NCI-H2196 treated with DMSO at 0.1 percent for 48 hours (cell line): ENCODE data around the gene C19orf25.
"Not testable (repeated sequence)": the region's sequence is repeated elsewhere in the genome, so short reads cannot be mapped to it uniquely, and the experiment has no call there.

Experiments used
- DNase-seq: peaks from one replicate; lab custom pipeline; 2025; ENCODE audit not compliant: unreplicated experiment; lab: John Stamatoyannopoulos, UW

C19orf25 gene

GRCh38 chr19:1478934-1479707 lies at the start of gene C19orf25:
Gene C19orf25 (minus strand): TSS chr19:1479215. CDS start chr19:1478903, 312 bp downstream.
- DNase-seq = peak; percentile 77

- no peak for DNase-seq
Observed at GRCh38 chr19:1527650-1528309, 48.8 kb upstream of the C19orf25 start.

DNA sequence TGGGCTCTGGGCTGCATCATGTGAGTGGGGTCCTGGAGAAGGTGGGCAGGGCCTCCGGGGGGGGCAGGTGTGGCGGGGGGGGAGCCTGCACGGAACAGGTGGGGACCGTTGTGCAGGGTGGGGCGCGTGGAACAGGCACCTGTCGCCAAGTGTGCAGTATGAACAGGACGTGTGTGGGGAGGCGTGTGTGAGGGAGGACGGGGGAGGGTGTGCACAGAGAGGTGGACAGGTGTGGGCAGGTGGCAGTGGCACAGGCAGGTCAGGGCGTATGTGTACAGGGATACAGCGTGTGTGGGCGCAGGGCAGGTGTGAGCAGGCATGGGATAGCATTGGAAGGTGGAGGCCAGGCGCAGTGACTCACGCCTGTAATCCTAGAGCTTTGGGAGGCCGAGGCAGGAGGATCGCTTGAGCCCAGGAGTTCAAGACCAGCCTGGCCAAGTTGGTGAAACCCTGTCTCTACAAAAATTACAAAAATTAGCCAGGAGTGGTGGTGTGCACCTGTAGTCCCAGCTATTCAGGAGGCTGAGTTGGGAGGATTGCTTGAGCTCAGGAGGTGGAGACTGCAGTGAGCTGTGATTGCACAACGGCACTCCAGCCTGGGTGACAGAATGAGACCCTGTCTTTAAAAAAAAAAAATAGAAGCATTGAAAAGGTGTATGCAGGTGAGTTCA lies 48.1 kb upstream of the C19orf25 start:
- DNase-seq = no peak

GRCh38 chr19:1526066-1526778 lies 47.2 kb upstream of the C19orf25 start:
- DNase-seq = no peak

DNA sequence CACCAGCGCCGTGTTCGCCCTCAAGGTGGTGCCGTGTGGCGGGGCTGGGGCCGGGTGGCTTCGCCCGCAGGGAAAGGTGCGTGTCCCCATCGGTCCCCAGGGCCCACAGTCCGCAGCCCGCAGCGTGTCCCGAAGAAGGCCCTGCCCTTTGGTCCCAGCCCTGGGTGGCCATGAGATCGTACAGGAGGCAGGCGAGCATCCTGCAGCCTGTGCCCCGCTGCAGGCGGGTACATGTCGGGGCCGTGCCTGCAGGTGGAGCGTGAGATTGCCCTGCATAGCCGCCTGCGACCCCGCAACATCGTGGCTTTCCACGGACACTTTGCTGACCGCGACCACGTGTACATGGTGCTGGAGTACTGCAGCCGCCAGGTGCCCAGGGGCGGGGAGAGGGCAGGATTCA lies 46.3 kb upstream of the C19orf25 start:
- no peak for DNase-seq

DNA sequence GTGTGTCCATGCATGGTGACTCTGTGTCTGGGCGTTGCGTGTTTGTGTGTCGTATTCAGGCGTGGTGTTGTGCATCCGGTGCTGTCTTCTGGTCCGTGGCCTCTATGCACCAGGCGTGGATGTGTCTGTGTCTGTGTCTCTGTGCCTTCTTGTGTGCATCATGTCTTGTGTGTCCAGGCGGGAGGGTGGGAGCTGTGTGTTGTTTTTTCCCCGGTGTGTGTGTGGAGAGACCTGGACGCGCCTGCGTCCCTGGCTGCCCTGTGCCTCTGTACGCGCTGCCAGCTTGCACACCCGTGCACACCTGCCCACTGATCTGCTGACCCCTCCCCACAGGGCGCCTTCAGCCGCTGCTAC lies 45.9 kb upstream of the C19orf25 start:
- no peak for DNase-seq

GRCh38 chr19:1524287-1524971 lies 45.4 kb upstream of the C19orf25 start:
- no peak for DNase-seq

DNA sequence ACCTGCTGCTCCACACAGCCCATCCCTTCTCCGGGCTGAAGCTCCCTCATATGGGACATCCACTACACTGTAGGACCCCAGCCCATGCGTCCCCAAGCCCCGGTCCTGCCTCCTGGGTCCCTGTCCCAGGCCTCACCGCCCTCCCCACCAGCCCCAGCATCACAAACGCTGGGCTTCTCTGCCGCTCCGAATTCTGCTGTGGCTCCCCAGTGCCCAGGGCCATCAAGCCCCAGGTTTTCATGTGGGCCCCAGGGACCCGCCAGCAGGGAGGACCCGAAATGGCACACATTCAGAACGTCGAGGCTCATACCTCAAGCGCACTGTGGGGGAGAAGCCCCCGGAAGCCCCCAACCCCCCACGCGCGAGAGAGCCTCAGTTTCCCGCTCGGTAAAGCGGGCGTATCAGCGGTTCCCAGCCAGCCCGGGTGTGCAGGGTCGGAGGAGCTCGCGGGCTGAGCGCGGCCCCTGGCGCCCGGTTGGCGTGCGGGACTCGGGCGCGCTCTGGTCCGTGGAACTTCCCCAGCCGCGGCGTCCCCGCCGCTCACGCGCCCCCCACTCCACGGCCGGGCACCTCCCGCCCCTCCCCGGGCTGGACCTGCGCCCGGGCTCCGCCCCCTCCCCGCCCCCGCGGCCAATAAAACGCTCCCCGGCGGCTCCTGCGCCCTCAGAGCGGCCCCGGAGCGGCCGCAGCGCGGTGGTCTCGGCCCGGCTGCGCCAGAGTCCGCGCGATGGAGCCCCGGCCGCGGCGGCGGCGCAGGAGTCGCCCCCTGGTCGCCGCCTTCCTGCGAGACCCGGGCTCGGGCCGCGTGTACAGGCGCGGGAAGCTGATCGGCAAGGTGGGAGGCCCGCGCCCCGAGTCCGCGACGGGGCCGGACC lies 44.6 kb upstream of the C19orf25 start, which contains the start of gene PLK5:
PLK5 (plus strand) TSS at position 666 of the 875 bp plus-strand sequence. CDS start 2,920 bp downstream, outside the sequence.
- DNase-seq = no peak

DNA sequence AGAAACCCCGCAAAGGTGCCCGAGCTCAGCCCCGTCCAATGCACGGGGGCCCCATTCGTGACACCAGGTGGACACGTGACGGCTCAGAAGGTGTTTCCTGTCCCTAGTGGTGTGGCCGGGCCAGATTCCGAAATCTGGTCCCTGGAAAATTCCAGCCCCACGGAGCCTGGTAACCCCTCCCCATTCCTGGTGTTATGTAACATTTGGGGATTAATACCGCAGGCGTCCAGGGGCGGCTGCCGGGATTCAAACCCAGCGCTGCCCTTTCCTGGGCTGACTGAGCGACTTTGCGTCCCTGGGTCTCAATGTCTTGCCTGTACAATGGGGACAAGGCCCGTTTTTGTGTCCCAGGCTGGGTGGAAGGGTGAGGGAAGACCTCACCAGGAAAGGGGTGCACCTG lies 43.8 kb upstream of the C19orf25 start:
- no peak for DNase-seq

- no peak for DNase-seq
Observed at GRCh38 chr19:1522061-1522460, 43.0 kb upstream of the C19orf25 start.

- DNase-seq = no peak
Observed at GRCh38 chr19:1521636-1522035, 42.6 kb upstream of the C19orf25 start.

DNA sequence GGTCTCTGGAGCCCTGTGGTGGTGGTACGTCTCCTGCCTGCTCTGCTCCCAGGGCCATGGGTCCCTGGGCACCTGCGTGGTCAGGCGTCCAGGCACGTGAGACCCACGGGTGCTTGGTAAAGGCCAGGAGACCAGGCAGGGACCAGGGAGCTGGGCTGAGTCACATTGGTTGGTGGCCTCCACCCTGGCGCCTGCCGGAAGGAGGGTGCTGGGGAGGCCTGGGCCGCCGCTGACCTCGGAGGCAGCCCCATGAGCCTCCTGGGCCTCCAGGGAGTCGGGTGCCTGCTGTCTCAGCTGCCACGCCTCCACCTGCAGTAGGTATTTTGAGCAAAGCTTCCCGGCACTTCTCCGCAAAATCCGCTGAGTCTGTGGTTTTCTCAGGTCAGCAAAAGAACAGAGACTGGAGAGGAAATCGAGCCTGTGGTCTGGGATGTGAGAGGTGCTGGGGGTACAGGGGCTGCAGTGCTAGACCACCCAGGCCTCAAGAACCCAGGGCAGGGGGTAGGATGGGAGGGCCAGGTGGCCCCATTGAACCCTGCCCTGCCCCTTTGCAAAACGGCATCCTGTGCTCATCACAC lies 41.3 kb upstream of the C19orf25 start:
- DNase-seq = no peak

DNA sequence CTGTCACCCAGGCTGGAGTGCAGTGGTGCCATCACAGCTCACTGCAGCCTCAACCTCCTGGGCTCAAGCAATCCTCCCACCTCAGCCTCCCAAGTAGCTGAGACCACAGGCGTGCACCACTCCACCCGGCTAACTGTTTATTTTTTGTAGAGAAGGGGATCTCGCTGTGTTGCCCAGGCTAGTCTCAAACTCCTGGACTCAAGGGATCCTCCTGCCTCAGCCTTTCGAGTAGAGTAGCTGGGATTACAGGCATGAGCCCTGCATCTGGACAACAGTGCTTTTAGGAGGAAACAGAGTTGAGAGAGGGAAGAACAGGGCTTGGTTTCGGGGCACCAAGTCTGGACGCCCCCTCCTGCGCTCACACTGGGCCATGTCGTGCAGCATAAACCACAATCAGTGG lies 40.8 kb upstream of the C19orf25 start:
- DNase-seq = not testable (repeated sequence)

DNA sequence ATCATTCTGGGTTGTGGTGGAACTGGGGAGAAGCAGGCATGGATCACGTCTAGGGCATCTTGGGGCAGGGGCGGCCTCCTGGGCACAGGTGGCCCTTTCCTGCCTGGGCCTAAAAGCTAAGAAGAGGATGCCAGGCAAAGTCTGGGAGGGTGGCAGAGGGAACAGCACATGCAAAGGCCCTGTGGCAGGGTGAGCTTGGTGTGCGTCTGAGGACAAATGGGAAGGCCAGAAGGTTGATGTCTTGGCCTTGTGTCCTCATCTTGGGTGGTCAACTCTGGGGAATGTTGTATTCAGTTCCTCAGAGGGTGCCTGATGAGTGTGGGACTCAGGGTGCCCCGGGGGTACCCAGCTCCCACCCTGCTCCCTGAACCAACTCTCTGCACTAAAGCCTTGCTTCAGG lies 39.5 kb upstream of the C19orf25 start:
- DNase-seq = no peak

GRCh38 chr19:1516395-1516753 lies 37.4 kb upstream of the C19orf25 start:
- no peak for DNase-seq

DNA sequence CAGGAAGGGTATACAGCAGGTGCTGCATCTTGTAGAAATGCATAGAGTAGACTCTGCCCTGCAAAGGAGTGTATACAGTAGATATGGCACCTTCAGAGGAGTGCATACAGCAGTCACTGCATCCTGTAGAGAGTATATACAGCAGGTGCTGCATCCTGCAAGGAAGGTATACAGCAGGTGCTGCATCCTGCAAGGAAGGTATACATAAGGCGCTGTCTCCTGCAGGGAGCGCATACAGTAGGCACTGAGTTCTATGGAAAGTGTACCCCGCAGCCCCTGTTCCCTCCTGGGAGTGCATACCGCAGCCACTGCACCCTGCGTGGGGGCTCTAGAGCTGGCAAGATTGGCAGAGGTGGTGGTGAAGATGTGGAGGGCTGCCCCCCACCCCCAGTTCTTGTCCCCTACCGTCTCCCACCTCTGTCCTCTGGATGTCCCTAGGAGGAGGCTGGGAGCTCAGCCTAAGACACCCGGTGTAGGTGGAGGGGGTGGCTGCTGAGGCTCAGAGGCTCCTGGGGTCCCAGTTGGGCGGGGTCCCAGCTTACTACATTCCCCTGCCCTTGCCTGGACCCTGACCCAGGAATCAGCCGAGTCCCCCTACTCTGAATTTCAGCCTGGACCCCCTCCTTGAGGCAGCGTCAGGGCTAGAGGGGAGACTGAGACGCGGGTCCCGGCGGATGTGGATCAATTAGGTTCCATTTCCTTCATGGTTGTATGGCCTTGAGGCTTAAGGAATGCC lies 36.1 kb upstream of the C19orf25 start:
- no peak for DNase-seq

DNA sequence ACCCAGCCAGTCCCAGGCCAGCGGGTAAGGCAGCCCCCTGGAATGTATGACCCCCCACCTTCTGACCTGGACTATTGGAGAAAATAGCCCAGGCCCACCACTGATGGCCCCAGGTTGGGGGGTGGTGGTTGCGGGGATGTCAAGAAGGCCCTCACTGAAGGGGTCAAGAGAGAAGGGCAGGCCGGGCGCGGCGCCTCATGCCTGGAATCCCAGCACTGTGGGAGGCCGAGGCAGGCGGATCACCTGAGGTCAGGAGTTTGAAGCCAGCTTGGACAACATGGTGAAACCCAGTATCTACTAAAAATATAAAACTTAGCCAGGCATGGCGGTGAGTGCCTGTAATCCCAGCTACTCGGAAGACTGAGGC lies 35.3 kb upstream of the C19orf25 start:
- DNase-seq = no peak

GRCh38 chr19:1513499-1514294 lies 34.7 kb upstream of the C19orf25 start:
- peak; percentile 4 for DNase-seq
